B cell (primary cell): ENCODE results near the gene DTHD1. TPM values are rescaled to one million over a fixed set of nuclear protein-coding genes. Genes with fewer than 3 reads are reported as not detected.
A peak's percentile ranks its signal among the peaks of the same experiment; 100 is the strongest.

Source experiments
- ATAC-seq: fragments of 200-7000 bp; cut with Tn5 transposase; one replicate; pipeline ENCODE4 v1.10.0; 2021; ENCODE audit warnings: low read depth, mild to moderate bottlenecking, moderate number of reproducible peaks, moderate library complexity
- CTCF ChIA-PET: fragments of 350-600 bp; sonication (Branson Sonifier 250); formaldehyde crosslinking; loops from one replicate; lab custom pipeline; 2021; ENCODE audit warnings: antibody characterized with exemption, inconsistent platforms; lab: Charles Lee
- POLR2A ChIA-PET: fragments of 350-600 bp; sonication (Branson Sonifier 250); formaldehyde crosslinking; loops from one replicate; lab custom pipeline; 2021; ENCODE audit warnings: antibody characterized with exemption; lab: Charles Lee
- DNase-seq: peaks from one replicate; pipeline ENCODE4 v3.0.0; 2013
- H2AFZ ChIP-seq: 2 replicates; pipeline ENCODE4 v1.6.1; 2012; ENCODE audit warnings: mild to moderate bottlenecking, low read depth, low read length; ENCODE audit not compliant: insufficient read depth, poor library complexity, severe bottlenecking
- H3K27ac ChIP-seq, 2 donors: 1 replicate in 1 of 2; 2 replicates in 1 of 2; pipeline ENCODE4 v1.5.1; 2012 to 2013; ENCODE audit warnings: low read length in 2 of 2, mild to moderate bottlenecking in 2 of 2, moderate library complexity in 1 of 2
- H3K27me3 ChIP-seq, 4 experiments: fragments of 200-600 bp in 1 of 4; sonication (generic) in 1 of 4; replicated peaks in 1 of 4; 1 replicate in 2 of 4; 2 replicates in 2 of 4; pipeline versions ENCODE4 v1.6.1 to v1.7.0; 2013 to 2016; ENCODE audit warnings: low read length in 3 of 4, mild to moderate bottlenecking in 2 of 4, mixed read lengths in 1 of 4, moderate library complexity in 1 of 4; ENCODE audit not compliant: insufficient read depth in 4 of 4, control insufficient read depth in 3 of 4; ENCODE audit errors: control extremely low read depth in 1 of 4
- H3K36me3 ChIP-seq, 2 experiments: replicated peaks in 1 of 2; 1 replicate in 1 of 2; 2 replicates in 1 of 2; pipeline versions ENCODE4 v1.6.1 to v1.7.1; 2013; ENCODE audit warnings: low read length in 1 of 2; ENCODE audit not compliant: insufficient read depth in 2 of 2, control insufficient read depth in 1 of 2; ENCODE audit errors: control extremely low read depth in 1 of 2, extremely low read depth in 1 of 2
- H3K4me1 ChIP-seq, 2 donors: fragments of 200-600 bp in 1 of 2; sonication (generic) in 1 of 2; 1 replicate in 1 of 2; 2 replicates in 1 of 2; pipeline versions ENCODE4 v1.5.1 to v1.6.1; 2013 to 2017; ENCODE audit warnings: low read length in 2 of 2; ENCODE audit not compliant: control insufficient read depth in 2 of 2, insufficient read depth in 2 of 2
- H3K4me2 ChIP-seq: replicated peaks from 2 replicates; pipeline ENCODE3; 2012; ENCODE audit warnings: mild to moderate bottlenecking, low read depth, low read length; ENCODE audit not compliant: poor library complexity, severe bottlenecking
- H3K4me3 ChIP-seq, 5 experiments: fragments of 200-600 bp in 1 of 5; sonication (generic) in 1 of 5; 1 replicate in 3 of 5; 2 replicates in 2 of 5; pipeline versions ENCODE4 v1.5.1 to v1.7.0; 2011 to 2016; ENCODE audit warnings: low read length in 4 of 5, mild to moderate bottlenecking in 4 of 5, low read depth in 2 of 5, control low read depth in 1 of 5, moderate library complexity in 1 of 5; ENCODE audit not compliant: insufficient read depth in 1 of 5; ENCODE audit errors: control extremely low read depth in 1 of 5, extremely low read depth in 1 of 5
- H3K79me2 ChIP-seq: fragments of 200-600 bp; sonication (generic); one replicate; pipeline ENCODE4 v1.6.0; 2016; ENCODE audit warnings: low read length; ENCODE audit not compliant: control insufficient read depth, insufficient read depth
- H3K9ac ChIP-seq: fragments of 200-600 bp; sonication (generic); 2 replicates; pipeline ENCODE4 v1.6.1; 2017; ENCODE audit warnings: mild to moderate bottlenecking, low read length, moderate library complexity
- H3K9me3 ChIP-seq, 3 donors: one replicate each; pipeline versions ENCODE4 v1.6.1 to v1.7.1; 2013; ENCODE audit warnings: low read length in 2 of 3; ENCODE audit not compliant: control insufficient read depth in 2 of 3, insufficient read depth in 1 of 3; ENCODE audit errors: control extremely low read depth in 1 of 3
- H4K20me1 ChIP-seq: 2 replicates; pipeline ENCODE4 v1.6.0; 2012; ENCODE audit warnings: mild to moderate bottlenecking, low read length; ENCODE audit not compliant: insufficient read depth, control insufficient read depth, poor library complexity, severe bottlenecking
- H3K27ac Mint-ChIP-seq: one replicate; pipeline ENCODE4 v1.8.0; 2021; ENCODE audit warnings: mixed read lengths
- H3K27me3 Mint-ChIP-seq: one replicate; pipeline ENCODE4 v1.8.0; 2021; ENCODE audit warnings: mixed read lengths
- H3K4me1 Mint-ChIP-seq: one replicate; pipeline ENCODE4 v1.8.0; 2021; ENCODE audit warnings: mixed read lengths
- H3K4me3 Mint-ChIP-seq: one replicate; pipeline ENCODE4 v1.8.0; 2021; ENCODE audit warnings: mixed read lengths
- H3K9me3 Mint-ChIP-seq: one replicate; pipeline ENCODE4 v1.8.0; 2022; ENCODE audit warnings: mixed read lengths; ENCODE audit not compliant: insufficient read depth
- CTCF ChIP-seq: fragments of 200-600 bp; IDR thresholded peaks from one replicate; pipeline ENCODE4 v1.8.0; 2022; ENCODE audit warnings: antibody characterized with exemption, mild to moderate bottlenecking
- EZH2 ChIP-seq: IDR thresholded peaks from 2 replicates; pipeline ENCODE4 v1.6.1; 2012; ENCODE audit warnings: borderline replicate concordance, low read depth, mild to moderate bottlenecking, moderate library complexity, low read length; ENCODE audit not compliant: insufficient read depth, poor library complexity, severe bottlenecking
- WGBS: methylation state at CpG from one replicate; pipeline ENCODE4 v1.1.5; 2013; ENCODE audit warnings: missing lambda C conversion rate; ENCODE audit not compliant: insufficient coverage; 5-methylcytosine and 5-hydroxymethylcytosine counted together
- intact Hi-C: fragments of 100-400 bp; cut with micrococcal nuclease; formaldehyde crosslinking; loops from one replicate; pipeline ENCODE4 v1.10.0; 2022
- polyA plus RNA-seq: library from polyadenylated mRNA; depleted of rRNA; stranded (reverse); fragments of >200 nt; gene quantifications from 2 replicates; pipeline ENCODE4 v1.2.3, GENCODE V29; 2012
- total RNA-seq, 2 donors: library from RNA; stranded (reverse); fragments of 120-200 nt in 1 of 2; gene quantifications; 1 replicate in 1 of 2; 2 replicates in 1 of 2; pipeline versions ENCODE4 v1.2.3 to v1.2.4, GENCODE V29; 2013 to 2022

The DTHD1 gene
- total and polyA plus RNA-seq, 2 donors (not counting 1 experiment from before 2014, with no cell fraction given), result 0.04 TPM; not detected in 1

DNA sequence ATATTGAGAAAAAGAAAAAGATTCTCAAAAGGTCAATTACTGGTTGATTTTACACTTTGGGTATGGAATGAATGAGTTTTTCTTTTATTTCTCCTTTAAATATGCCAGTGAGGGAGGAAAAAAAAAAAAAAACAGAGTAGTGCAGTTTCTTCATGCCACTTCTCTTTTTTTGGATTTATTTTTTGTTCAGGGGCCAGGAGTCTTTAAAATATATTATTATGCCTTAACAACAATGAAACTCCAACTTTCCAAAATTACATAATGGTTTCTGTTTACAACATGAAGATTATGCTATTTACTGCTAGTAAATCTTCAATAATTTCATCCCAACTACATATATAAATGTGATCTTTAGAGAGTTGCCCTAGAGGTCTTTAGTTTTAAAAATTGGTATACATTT, 31.9 kb downstream of the DTHD1 start:
- H3K27ac ChIP-seq, result no peak overlapping the region
- H2AFZ ChIP-seq, result no peak overlapping the region
- Mint-ChIP-seq H3K27ac (peak overlapping the region; percentile 50), H3K9me3 (no peaks in the 10 kb centered on the region), H3K4me1 (peaks cover 54% of the 10 kb centered on the region), H3K4me3 (peak overlapping the region; percentile 8), H3K27me3 (no peaks in the 10 kb centered on the region)
- TF ChIP-seq EZH2 (no peak), CTCF (no peak)
- no peak overlapping the region for H3K4me3 ChIP-seq
- H3K4me2 ChIP-seq, result no peak overlapping the region
- H3K27me3 ChIP-seq, result no peaks in the 10 kb centered on the region
- H3K9me3 ChIP-seq, result no peaks in the 10 kb centered on the region
- no peak overlapping the region for H3K9ac ChIP-seq
- ATAC-seq (no peak), DNase-seq (no peak)
- no peaks in the 10 kb centered on the region for H3K36me3 ChIP-seq
- H3K4me1 ChIP-seq, result peaks cover 27 to 42% of the 10 kb centered on the region in 2 donors
- H4K20me1 ChIP-seq, result no peaks in the 10 kb centered on the region
- intact Hi-C loops, result loop anchor here (1.0 to 5.0 kb wide), 2 partner anchors 8 to 34 kb away; no protein-coding TSS in a partner anchor
- CTCF ChIA-PET, result no interaction called here
- POLR2A ChIA-PET, result no interaction called here
- no peaks in the 10 kb centered on the region for H3K79me2 ChIP-seq

- H3K4me3 Mint-ChIP-seq, result peak overlapping the region; percentile 8
- Histone ChIP-seq H3K9ac (no peak overlapping the region), H3K9me3 (no peaks in the 10 kb centered on the region), H3K79me2 (no peaks in the 10 kb centered on the region), H3K27me3 (no peaks in the 10 kb centered on the region), H2AFZ (no peak overlapping the region), H3K4me2 (no peak overlapping the region), H4K20me1 (no peaks in the 10 kb centered on the region), H3K4me1 (peaks cover 27 to 42% of the 10 kb centered on the region in 2 donors), H3K36me3 (no peaks in the 10 kb centered on the region), H3K4me3 (no peak overlapping the region), H3K27ac (no peak overlapping the region)
- peak overlapping the region; percentile 50 for H3K27ac Mint-ChIP-seq
- TF ChIP-seq CTCF, result no peak
- no peak for TF ChIP-seq EZH2
- DNase-seq (no peak), ATAC-seq (no peak)
- H3K27me3 Mint-ChIP-seq, result no peaks in the 10 kb centered on the region
- no peaks in the 10 kb centered on the region for H3K9me3 Mint-ChIP-seq
- H3K4me1 Mint-ChIP-seq, result peaks cover 52% of the 10 kb centered on the region
- no CpG with 5 or more reads among the region's 1 CpG for WGBS
- intact Hi-C loops, result loop anchor here (1.0 to 5.0 kb wide), 2 partner anchors 8 to 34 kb away; no protein-coding TSS in a partner anchor
- POLR2A ChIA-PET, result no interaction called here
- CTCF ChIA-PET, result no interaction called here
These were observed 32.3 kb downstream of the DTHD1 start for GRCh38 chr4:36313703-36314102.
